Uterus (tissue), 2 donors: ENCODE results near the gene NPAS1.

ENCODE experiments used
- POLR2A ChIP-seq, 2 donors: fragments of 450-650 bp; IDR thresholded peaks; one replicate each; pipeline ENCODE4 v1.6.1; 2016; ENCODE audit warnings: antibody characterized with exemption in 2 of 2, mild to moderate bottlenecking in 1 of 2, moderate library complexity in 1 of 2
- TF ChIP-seq, protein P1 (sequence below), 4 experiments: fragments of 200-600 bp in 2 of 4; fragments of 450-650 bp in 2 of 4; sonication (generic) in 2 of 4; IDR thresholded peaks; one replicate each; pipeline ENCODE4 v1.5.1; 2016 to 2019; ENCODE audit warnings: antibody characterized with exemption in 4 of 4, mild to moderate bottlenecking in 2 of 4, moderate library complexity in 1 of 4

DNA sequence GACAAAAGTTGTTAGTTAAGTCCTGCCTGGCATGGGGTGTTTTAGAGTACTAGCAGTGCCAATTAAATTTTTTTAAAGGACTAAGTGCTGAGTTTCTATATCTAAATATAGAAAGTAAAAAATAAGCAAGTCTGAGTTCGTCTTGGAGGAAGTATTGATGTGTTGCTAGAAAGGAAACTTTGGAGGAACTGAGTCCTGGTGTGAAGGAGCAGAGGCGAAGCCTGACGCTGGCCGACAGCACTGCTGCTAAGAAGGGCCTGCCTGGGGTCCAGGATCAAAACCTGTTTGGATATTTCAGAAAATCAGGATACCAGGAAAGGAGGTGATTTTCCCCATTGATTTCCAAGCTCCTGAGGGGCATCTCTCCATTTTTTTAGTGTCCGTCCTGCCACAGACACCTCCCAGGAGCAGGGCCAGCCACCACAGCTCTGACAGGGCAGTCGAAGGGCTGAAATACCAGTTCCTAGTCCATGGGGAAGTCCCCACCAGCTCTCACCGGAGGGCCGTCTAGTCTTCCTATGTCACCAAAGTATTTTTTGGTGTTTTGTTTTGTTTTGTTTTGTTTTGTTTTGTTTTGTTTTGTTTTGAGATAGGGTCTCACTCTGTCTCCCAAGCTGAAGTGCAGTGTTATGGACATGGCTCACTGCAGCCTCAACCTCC lies 38.2 kb upstream of the NPAS1 start:
- TF ChIP-seq, protein P1, sequence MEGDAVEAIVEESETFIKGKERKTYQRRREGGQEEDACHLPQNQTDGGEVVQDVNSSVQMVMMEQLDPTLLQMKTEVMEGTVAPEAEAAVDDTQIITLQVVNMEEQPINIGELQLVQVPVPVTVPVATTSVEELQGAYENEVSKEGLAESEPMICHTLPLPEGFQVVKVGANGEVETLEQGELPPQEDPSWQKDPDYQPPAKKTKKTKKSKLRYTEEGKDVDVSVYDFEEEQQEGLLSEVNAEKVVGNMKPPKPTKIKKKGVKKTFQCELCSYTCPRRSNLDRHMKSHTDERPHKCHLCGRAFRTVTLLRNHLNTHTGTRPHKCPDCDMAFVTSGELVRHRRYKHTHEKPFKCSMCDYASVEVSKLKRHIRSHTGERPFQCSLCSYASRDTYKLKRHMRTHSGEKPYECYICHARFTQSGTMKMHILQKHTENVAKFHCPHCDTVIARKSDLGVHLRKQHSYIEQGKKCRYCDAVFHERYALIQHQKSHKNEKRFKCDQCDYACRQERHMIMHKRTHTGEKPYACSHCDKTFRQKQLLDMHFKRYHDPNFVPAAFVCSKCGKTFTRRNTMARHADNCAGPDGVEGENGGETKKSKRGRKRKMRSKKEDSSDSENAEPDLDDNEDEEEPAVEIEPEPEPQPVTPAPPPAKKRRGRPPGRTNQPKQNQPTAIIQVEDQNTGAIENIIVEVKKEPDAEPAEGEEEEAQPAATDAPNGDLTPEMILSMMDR (IDR thresholded peaks at IDR 0.05): no peak
- no peak for TF ChIP-seq POLR2A (IDR thresholded peaks at IDR 0.05)
